Hepatocyte (in vitro differentiated cells): ENCODE results near the gene LPCAT3. TPM values are rescaled to one million over a fixed set of nuclear protein-coding genes. Genes with fewer than 3 reads are reported as not detected.

Experiments used
- DNase-seq: peaks from one replicate; pipeline ENCODE4 v3.0.0-alpha.2; 2016; ENCODE audit warnings: low spot score
- H2AFZ ChIP-seq: fragments of 200-600 bp; sonication (generic); 2 replicates; pipeline ENCODE4 v1.6.0; 2016; ENCODE audit warnings: antibody characterized with exemption, mild to moderate bottlenecking
- H3K27ac ChIP-seq: fragments of 200-600 bp; sonication (generic); 2 replicates; pipeline ENCODE4 v1.5.1; 2016; ENCODE audit warnings: mild to moderate bottlenecking
- H3K27me3 ChIP-seq: fragments of 200-600 bp; sonication (generic); 2 replicates; pipeline ENCODE4 v1.6.1; 2016
- H3K36me3 ChIP-seq: fragments of 200-600 bp; sonication (generic); replicated peaks from 2 replicates; pipeline ENCODE4 v1.5.1; 2016; ENCODE audit warnings: low read depth; ENCODE audit not compliant: insufficient read depth
- H3K4me1 ChIP-seq: fragments of 200-600 bp; sonication (generic); 2 replicates; pipeline ENCODE4 v1.5.1; 2016; ENCODE audit warnings: mild to moderate bottlenecking, moderate library complexity; ENCODE audit not compliant: insufficient read depth
- H3K4me2 ChIP-seq: fragments of 200-600 bp; sonication (generic); 2 replicates; pipeline ENCODE4 v1.6.0; 2016
- H3K4me3 ChIP-seq: fragments of 200-600 bp; sonication (generic); 2 replicates; pipeline ENCODE4 v1.5.1; 2016; ENCODE audit warnings: mild to moderate bottlenecking
- H3K79me2 ChIP-seq: fragments of 200-600 bp; sonication (generic); 2 replicates; pipeline ENCODE4 v1.6.0; 2017; ENCODE audit warnings: mild to moderate bottlenecking
- H3K9me2 ChIP-seq: fragments of 200-600 bp; sonication (generic); replicated peaks from 2 replicates; pipeline ENCODE4 v1.6.0; 2017; ENCODE audit warnings: mild to moderate bottlenecking; ENCODE audit not compliant: insufficient read depth
- H3K9me3 ChIP-seq: fragments of 200-600 bp; sonication (generic); 2 replicates; pipeline ENCODE4 v1.5.1; 2016; ENCODE audit warnings: low read depth, mild to moderate bottlenecking
- H4K20me1 ChIP-seq: fragments of 200-600 bp; sonication (generic); 2 replicates; pipeline ENCODE4 v1.6.0; 2016; ENCODE audit warnings: mild to moderate bottlenecking; ENCODE audit not compliant: insufficient read depth, poor library complexity, severe bottlenecking
- EZH2 ChIP-seq: fragments of 200-600 bp; sonication (generic); IDR thresholded peaks from 2 replicates; pipeline ENCODE4 v1.6.1; 2016; ENCODE audit warnings: antibody characterized with exemption, mild to moderate bottlenecking, borderline replicate concordance
- EZH2phosphoT487 ChIP-seq: fragments of 200-600 bp; sonication (generic); IDR thresholded peaks from one replicate; pipeline ENCODE4 v1.6.1; 2018; ENCODE audit warnings: antibody characterized with exemption, mild to moderate bottlenecking, low read depth, moderate library complexity; ENCODE audit not compliant: unreplicated experiment, severe bottlenecking
- WGBS: methylation state at CpG from one replicate; pipeline ENCODE4 v1.1.6; 2016; ENCODE audit warnings: low lambda C conversion rate; ENCODE audit errors: missing lambda C conversion rate; 5-methylcytosine and 5-hydroxymethylcytosine counted together
- polyA plus RNA-seq: library from polyadenylated mRNA; unstranded; fragments of >200 nt; fragmentation: Nextera tagmentation; extraction: Ambion mirVana; gene quantifications from 2 replicates; pipeline ENCODE4 v1.2.1, GENCODE V29; 2016
- total RNA-seq: library from RNA; depleted of rRNA; stranded (reverse); fragments of >200 nt; gene quantifications from 2 replicates; pipeline ENCODE4 v1.2.3, GENCODE V29; 2014
- TF ChIP-seq, protein P1 (sequence below): fragments of 200-600 bp; sonication (generic); IDR thresholded peaks from 2 replicates; pipeline ENCODE4 v1.5.1; 2016; ENCODE audit warnings: antibody characterized with exemption, mild to moderate bottlenecking; ENCODE audit not compliant: poor library complexity

Gene LPCAT3
- total and polyA plus RNA-seq, 2 experiments from 2014 or later = 78.6 to 119 TPM

DNA sequence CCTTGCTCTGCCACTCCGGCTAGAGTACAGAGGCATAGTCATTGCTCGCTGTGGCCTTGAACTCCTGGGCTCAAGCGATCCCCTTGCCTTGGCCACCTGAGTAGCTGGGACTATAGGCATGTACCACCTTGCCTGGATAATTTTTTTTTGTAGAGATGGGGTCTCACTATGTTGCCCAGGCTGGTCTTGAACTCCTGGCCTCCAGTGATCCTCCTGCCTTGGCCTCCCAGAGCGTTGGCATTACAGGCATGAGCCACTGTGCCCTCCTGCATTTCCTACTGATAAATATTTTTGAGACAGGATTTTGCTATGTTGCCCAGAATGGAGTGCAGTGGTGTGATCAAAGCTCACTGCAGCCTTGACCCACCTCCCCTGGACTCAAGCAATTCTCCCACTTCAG is 38.2 kb downstream of the LPCAT3 start:
- H3K4me1 ChIP-seq = peaks cover 27% of the 10 kb centered on the region
- DNase-seq = no peak
- no peaks in the 10 kb centered on the region for H4K20me1 ChIP-seq
- WGBS = 97% methylated on average over 4 of the region's 4 CpGs
- no peak overlapping the region for H2AFZ ChIP-seq
- H3K9me2 ChIP-seq = no peaks in the 10 kb centered on the region
- H3K36me3 ChIP-seq = peaks cover 3% of the 10 kb centered on the region
- H3K4me3 ChIP-seq = no peak overlapping the region
- TF ChIP-seq, protein P1, sequence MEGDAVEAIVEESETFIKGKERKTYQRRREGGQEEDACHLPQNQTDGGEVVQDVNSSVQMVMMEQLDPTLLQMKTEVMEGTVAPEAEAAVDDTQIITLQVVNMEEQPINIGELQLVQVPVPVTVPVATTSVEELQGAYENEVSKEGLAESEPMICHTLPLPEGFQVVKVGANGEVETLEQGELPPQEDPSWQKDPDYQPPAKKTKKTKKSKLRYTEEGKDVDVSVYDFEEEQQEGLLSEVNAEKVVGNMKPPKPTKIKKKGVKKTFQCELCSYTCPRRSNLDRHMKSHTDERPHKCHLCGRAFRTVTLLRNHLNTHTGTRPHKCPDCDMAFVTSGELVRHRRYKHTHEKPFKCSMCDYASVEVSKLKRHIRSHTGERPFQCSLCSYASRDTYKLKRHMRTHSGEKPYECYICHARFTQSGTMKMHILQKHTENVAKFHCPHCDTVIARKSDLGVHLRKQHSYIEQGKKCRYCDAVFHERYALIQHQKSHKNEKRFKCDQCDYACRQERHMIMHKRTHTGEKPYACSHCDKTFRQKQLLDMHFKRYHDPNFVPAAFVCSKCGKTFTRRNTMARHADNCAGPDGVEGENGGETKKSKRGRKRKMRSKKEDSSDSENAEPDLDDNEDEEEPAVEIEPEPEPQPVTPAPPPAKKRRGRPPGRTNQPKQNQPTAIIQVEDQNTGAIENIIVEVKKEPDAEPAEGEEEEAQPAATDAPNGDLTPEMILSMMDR = no peak
- TF ChIP-seq EZH2 = no peak
- TF ChIP-seq EZH2phosphoT487 = no peak
- H3K27ac ChIP-seq = peak overlapping the region; percentile 92
- H3K27me3 ChIP-seq = no peaks in the 10 kb centered on the region
- H3K4me2 ChIP-seq = no peak overlapping the region
- H3K79me2 ChIP-seq = peaks cover 4% of the 10 kb centered on the region
- no peaks in the 10 kb centered on the region for H3K9me3 ChIP-seq

DNA sequence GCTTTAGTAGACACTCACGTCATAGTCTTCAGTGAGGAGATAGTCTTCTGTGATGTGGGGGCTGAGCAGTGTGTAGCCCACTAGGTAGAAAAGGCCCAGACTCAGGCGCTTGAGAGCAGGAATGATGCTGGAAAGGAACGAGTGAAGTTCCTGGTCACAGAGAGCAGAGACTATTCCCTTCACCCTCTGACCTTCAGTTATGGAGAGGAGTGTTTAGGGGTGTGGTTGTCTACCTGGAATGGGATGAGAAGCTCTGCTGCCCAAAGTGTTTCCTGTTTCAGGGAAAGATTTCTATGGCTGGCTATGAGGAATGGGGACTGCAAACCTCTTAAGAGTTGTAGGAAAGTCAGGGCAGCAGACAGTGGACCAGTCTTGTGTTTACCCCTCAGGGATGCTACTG is 38.8 kb downstream of the LPCAT3 start:
- H3K27me3 ChIP-seq = no peaks in the 10 kb centered on the region
- no peak for DNase-seq
- no peak overlapping the region for H2AFZ ChIP-seq
- H3K4me1 ChIP-seq = peaks cover 27% of the 10 kb centered on the region
- TF ChIP-seq EZH2phosphoT487 (no peak), EZH2 (no peak)
- TF ChIP-seq, protein P1 = no peak
- WGBS = 91% methylated on average over 3 of the region's 3 CpGs
- H3K9me3 ChIP-seq = no peaks in the 10 kb centered on the region
- no peaks in the 10 kb centered on the region for H3K9me2 ChIP-seq
- peaks cover 3% of the 10 kb centered on the region for H3K36me3 ChIP-seq
- H3K4me3 ChIP-seq = no peak overlapping the region
- H4K20me1 ChIP-seq = no peaks in the 10 kb centered on the region
- H3K79me2 ChIP-seq = peaks cover 2% of the 10 kb centered on the region
- H3K27ac ChIP-seq = peak overlapping the region; percentile 92
- no peak overlapping the region for H3K4me2 ChIP-seq

DNA sequence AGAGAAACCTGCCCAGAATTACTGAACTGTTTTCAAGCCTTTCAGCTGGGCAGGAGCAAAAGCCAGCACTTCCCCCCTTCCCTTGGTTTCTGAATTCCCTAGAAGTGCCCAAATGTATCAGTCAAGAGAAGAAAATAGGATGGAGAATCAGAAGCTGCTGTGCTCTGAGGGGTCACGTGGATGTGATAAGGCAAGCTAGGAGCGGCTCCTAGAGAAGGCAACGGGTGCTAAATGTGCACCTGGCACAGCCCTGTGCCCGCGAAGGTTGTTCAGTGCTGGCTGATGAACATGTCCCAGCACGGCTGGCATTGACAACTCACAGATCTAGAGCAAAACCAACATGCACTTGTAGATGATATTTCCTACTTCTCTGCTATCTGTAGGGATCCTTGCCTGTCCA is 39.3 kb downstream of the LPCAT3 start:
- TF ChIP-seq EZH2 (no peak), EZH2phosphoT487 (no peak)
- TF ChIP-seq, protein P1 = no peak
- H3K9me3 ChIP-seq = no peaks in the 10 kb centered on the region
- H3K27ac ChIP-seq = peak overlapping the region; percentile 92
- no peak overlapping the region for H2AFZ ChIP-seq
- peaks cover 3% of the 10 kb centered on the region for H3K36me3 ChIP-seq
- H3K4me2 ChIP-seq = no peak overlapping the region
- H3K9me2 ChIP-seq = no peaks in the 10 kb centered on the region
- H4K20me1 ChIP-seq = no peaks in the 10 kb centered on the region
- H3K4me3 ChIP-seq = no peak overlapping the region
- H3K4me1 ChIP-seq = peaks cover 27% of the 10 kb centered on the region
- H3K79me2 ChIP-seq = no peaks in the 10 kb centered on the region
- H3K27me3 ChIP-seq = no peaks in the 10 kb centered on the region
- DNase-seq = no peak
- 95% methylated on average over 6 of the region's 6 CpGs for WGBS

DNA sequence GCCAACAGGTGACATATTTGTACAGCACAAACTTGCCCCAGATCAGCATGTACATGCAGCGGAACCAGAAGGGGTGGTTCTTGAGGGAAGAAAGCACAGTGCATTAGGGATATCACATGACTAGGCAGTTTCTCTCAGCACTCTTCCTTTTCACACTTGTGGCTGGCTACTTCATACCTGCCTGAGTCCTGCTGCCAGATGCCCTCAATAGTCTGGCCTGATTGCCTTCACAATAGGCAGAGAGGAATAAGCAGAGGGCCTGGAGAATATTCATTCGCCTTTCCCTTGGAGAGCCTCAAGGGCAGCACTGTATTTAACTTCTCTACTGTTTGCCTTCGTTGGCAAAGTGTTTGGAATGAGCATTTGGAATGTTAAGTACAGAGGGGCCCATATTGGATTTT is 39.7 kb downstream of the LPCAT3 start:
- H3K79me2 ChIP-seq = peaks cover 2% of the 10 kb centered on the region
- H3K4me1 ChIP-seq = peaks cover 27% of the 10 kb centered on the region
- DNase-seq = no peak
- no peak overlapping the region for H3K4me3 ChIP-seq
- 94% methylated on average over 3 of the region's 3 CpGs for WGBS
- peaks cover 3% of the 10 kb centered on the region for H3K36me3 ChIP-seq
- no peak overlapping the region for H3K4me2 ChIP-seq
- no peaks in the 10 kb centered on the region for H3K9me3 ChIP-seq
- no peak overlapping the region for H2AFZ ChIP-seq
- no peaks in the 10 kb centered on the region for H3K9me2 ChIP-seq
- H4K20me1 ChIP-seq = no peaks in the 10 kb centered on the region
- no peaks in the 10 kb centered on the region for H3K27me3 ChIP-seq
- peak overlapping the region; percentile 92 for H3K27ac ChIP-seq
- TF ChIP-seq EZH2 (no peak), EZH2phosphoT487 (no peak)
- TF ChIP-seq, protein P1 = no peak
